ENCODE results near the gene FBLN5. TPM values are rescaled to one million over a fixed set of nuclear protein-coding genes. Genes with fewer than 3 reads are reported as not detected.

The FBLN5 gene
- total and polyA plus RNA-seq, 9 of the 15 experiments (the other 6 are each of a cell fraction or from before 2014, with no cell fraction given), result 0.11 to 0.22 TPM; not detected in 7

DNA sequence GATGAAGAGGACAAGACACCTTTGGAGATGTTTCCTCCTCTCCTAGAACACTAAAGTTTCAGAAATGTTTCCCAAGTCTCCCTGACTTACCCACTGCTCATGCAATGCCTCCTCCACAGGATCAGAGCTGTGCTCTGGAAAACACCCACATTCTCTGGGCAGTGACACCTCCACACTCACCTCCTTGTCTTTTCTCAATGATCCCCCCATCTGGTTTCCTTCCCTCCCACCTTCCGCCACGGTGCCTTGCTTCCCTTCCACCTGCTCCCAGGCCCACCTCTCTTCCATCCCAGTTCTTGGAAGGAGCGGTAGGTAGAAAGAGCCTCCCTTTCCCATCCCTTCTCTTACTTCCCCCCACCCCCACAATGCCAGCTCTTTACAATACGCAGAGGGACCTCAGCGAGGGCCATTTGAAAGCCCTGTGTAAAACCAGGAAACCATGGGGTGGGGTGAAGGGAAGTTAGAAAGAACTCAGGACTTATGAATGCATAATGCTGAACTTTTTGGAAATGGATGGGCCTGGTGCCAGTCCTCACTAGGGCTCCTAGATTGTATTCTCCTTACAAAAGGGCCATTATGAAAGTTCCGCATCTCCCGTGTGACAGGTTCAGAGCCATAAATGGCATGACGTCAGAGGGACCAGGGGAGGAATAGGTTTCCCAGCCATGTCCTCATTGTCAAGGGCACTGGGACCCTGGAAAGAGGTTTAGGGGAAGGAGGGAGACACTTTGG, 12.8 kb downstream of the FBLN5 start (continued):
- TF ChIP-seq, protein P1, sequence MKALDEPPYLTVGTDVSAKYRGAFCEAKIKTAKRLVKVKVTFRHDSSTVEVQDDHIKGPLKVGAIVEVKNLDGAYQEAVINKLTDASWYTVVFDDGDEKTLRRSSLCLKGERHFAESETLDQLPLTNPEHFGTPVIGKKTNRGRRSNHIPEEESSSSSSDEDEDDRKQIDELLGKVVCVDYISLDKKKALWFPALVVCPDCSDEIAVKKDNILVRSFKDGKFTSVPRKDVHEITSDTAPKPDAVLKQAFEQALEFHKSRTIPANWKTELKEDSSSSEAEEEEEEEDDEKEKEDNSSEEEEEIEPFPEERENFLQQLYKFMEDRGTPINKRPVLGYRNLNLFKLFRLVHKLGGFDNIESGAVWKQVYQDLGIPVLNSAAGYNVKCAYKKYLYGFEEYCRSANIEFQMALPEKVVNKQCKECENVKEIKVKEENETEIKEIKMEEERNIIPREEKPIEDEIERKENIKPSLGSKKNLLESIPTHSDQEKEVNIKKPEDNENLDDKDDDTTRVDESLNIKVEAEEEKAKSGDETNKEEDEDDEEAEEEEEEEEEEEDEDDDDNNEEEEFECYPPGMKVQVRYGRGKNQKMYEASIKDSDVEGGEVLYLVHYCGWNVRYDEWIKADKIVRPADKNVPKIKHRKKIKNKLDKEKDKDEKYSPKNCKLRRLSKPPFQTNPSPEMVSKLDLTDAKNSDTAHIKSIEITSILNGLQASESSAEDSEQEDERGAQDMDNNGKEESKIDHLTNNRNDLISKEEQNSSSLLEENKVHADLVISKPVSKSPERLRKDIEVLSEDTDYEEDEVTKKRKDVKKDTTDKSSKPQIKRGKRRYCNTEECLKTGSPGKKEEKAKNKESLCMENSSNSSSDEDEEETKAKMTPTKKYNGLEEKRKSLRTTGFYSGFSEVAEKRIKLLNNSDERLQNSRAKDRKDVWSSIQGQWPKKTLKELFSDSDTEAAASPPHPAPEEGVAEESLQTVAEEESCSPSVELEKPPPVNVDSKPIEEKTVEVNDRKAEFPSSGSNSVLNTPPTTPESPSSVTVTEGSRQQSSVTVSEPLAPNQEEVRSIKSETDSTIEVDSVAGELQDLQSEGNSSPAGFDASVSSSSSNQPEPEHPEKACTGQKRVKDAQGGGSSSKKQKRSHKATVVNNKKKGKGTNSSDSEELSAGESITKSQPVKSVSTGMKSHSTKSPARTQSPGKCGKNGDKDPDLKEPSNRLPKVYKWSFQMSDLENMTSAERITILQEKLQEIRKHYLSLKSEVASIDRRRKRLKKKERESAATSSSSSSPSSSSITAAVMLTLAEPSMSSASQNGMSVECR (CRISPR knock-in tag; IDR thresholded peaks at IDR 0.05), result no peak
- TF ChIP-seq CTBP1 (IDR thresholded peaks at IDR 0.05; ENCODE audit: borderline replicate concordance), result no peak

DNA sequence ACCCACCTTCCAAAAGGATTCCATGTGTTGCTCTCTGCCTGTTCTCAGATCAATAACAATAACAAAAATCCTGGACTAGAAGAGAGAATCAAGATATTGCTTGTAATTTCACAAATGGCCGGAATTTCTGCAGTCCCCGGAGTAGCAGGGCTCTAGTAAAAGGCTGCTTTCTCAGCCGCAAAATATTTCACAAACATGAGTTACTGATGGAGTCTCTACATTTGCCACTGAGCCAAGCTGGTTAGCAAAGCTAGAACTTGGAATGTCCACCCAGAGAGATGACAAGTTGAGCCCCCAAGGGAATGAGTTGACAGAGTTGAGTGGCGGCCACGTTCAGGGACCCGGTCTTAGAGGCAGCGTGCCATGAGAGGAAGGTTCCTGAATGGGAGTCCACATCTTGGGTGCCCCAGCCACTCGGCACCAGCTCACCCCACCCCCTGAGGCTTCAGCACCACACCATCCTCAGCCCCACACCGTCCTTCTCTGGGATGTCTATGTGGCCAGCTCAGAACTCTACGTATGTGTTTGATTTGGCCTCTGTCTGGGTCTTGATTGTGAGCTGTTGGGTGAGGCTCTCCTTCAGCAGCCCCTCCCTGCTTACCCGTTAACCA, 15.9 kb downstream of the FBLN5 start:
- no TSS peak for BruUV-seq (replicated peaks)
- Histone ChIP-seq H3K9ac (ENCODE audit: insufficient read depth in 1 of 2, low read depth in 2 of 2, low read length in 2 of 2) (no peak overlapping the region), H3K9me1 (ENCODE audit: control insufficient read depth, insufficient read depth, low read length) (no peaks in the 10 kb centered on the region), H3K27ac (ENCODE audit: extremely low read depth, low read depth, low read length) (no peak overlapping the region), H3K9me3 (replicated peaks; ENCODE audit: control insufficient read depth, insufficient read depth, low read depth, low read length) (no peaks in the 10 kb centered on the region), H3K4me2 (ENCODE audit: insufficient read depth, low read length) (no peak overlapping the region), H3K4me1 (replicated peaks in 1 of 2; ENCODE audit: control insufficient read depth in 2 of 2, insufficient read depth in 2 of 2, low read length in 2 of 2) (no peaks in the 10 kb centered on the region), H4K20me1 (replicated peaks; ENCODE audit: control insufficient read depth, insufficient read depth, low read length) (no peaks in the 10 kb centered on the region), H3K4me3 (no peak overlapping the region), H3K27me3 (ENCODE audit: control insufficient read depth in 2 of 2, insufficient read depth in 2 of 2, low read length in 2 of 2) (peaks cover 0 to 31% of the 10 kb centered on the region in 2 experiments; a peak in 4 of 5 replicates), H3K79me2 (ENCODE audit: control insufficient read depth, insufficient read depth, low read length) (no peaks in the 10 kb centered on the region), H2AFZ (ENCODE audit: low read depth, low read length) (no peak overlapping the region), H3K36me3 (ENCODE audit: control insufficient read depth, insufficient read depth, low read length) (no peaks in the 10 kb centered on the region)
- DNase-seq (ENCODE audit: extremely low read depth in 1 of 4, low spot score in 3 of 4) (no peak), FAIRE-seq (no peak), ATAC-seq (no peak)
- 10% methylated on average over 10 of the region's 11 CpGs for WGBS (ENCODE audit: insufficient coverage, low coverage, missing lambda C conversion rate)
- CTCF ChIA-PET (ENCODE audit: low intra/inter-chr PET ratio), result no interaction called here
- intact Hi-C loops (cut with micrococcal nuclease) (no loop called here), in situ Hi-C loops (cut with MboI) (no loop called here)
- POLR2A ChIA-PET, result no interaction called here
- TF ChIP-seq, protein P2, sequence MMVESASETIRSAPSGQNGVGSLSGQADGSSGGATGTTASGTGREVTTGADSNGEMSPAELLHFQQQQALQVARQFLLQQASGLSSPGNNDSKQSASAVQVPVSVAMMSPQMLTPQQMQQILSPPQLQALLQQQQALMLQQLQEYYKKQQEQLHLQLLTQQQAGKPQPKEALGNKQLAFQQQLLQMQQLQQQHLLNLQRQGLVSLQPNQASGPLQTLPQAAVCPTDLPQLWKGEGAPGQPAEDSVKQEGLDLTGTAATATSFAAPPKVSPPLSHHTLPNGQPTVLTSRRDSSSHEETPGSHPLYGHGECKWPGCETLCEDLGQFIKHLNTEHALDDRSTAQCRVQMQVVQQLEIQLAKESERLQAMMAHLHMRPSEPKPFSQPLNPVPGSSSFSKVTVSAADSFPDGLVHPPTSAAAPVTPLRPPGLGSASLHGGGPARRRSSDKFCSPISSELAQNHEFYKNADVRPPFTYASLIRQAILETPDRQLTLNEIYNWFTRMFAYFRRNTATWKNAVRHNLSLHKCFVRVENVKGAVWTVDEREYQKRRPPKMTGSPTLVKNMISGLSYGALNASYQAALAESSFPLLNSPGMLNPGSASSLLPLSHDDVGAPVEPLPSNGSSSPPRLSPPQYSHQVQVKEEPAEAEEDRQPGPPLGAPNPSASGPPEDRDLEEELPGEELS (CRISPR knock-in tag; IDR thresholded peaks at IDR 0.05; ENCODE audit: borderline replicate concordance), result no peak
- TF ChIP-seq, protein P3, sequence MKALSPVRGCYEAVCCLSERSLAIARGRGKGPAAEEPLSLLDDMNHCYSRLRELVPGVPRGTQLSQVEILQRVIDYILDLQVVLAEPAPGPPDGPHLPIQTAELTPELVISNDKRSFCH (CRISPR knock-in tag; IDR thresholded peaks at IDR 0.05), result no peak
- TF ChIP-seq, protein P3 (tag; IDR thresholded peaks at IDR 0.05), result no peak
- TF ChIP-seq ZC3H4 (CRISPR knock-in tag; IDR thresholded peaks at IDR 0.05; ENCODE audit: borderline replicate concordance) (no peak), CCNT2 (IDR thresholded peaks at IDR 0.05; ENCODE audit: borderline replicate concordance, extremely low read depth, insufficient read length, low read depth, low read length) (no peak), PHF8 (IDR thresholded peaks at IDR 0.05; ENCODE audit: borderline replicate concordance, low read length) (no peak), ZNF586 (CRISPR knock-in tag; conservative IDR thresholded peaks at IDR 0.05) (no peak), PHB (CRISPR knock-in tag; IDR thresholded peaks at IDR 0.05) (no peak), BRCA1 (IDR thresholded peaks at IDR 0.05) (no peak), BRCA1 (CRISPR knock-in tag; IDR thresholded peaks at IDR 0.05) (no peak)

All from K562 (cell line).